SK-N-DZ (cell line): ENCODE measurements around the gene ZNHIT1. TPM values are rescaled to one million over a fixed set of nuclear protein-coding genes. Genes with fewer than 3 reads are reported as not detected.
A peak's percentile ranks its signal among the peaks of the same experiment; 100 is the strongest.

Source experiments
- DNase-seq: peaks from one replicate; pipeline ENCODE4 v3.0.0-alpha.2; 2015; ENCODE audit warnings: low spot score
- polyA plus RNA-seq, 2 experiments: library from polyadenylated mRNA; depleted of rRNA; stranded (reverse); fragments of >200 nt; gene quantifications; 2 replicates each; pipeline ENCODE4 v1.2.3, GENCODE V29; 2014

The ZNHIT1 gene
- 83.4 and 87.4 TPM in 2 replicates for polyA plus RNA-seq (2014; cell fraction: cytosol; rRNA removed)
- polyA plus RNA-seq (2014; cell fraction: nucleus; rRNA removed): 57.2 and 70.1 TPM in 2 replicates

- DNase-seq: peak; percentile 98
These were observed at the start of gene ZNHIT1, which contains the start of gene PLOD3 for GRCh38 chr7:101217388-101218235. Gene ZNHIT1, plus strand, starts transcription at chr7:101218165. Its CDS starts 31 bp downstream, at chr7:101218196. Gene PLOD3, minus strand, starts transcription at chr7:101217581. Its CDS starts 307 bp downstream, at chr7:101217274.

- no peak for DNase-seq
These were observed 49.4 kb upstream of the ZNHIT1 start for GRCh38 chr7:101168412-101169049.

GRCh38 chr7:101169110-101169837 lies 48.7 kb upstream of the ZNHIT1 start:
- DNase-seq: no peak

- DNase-seq: peak; percentile 57
These were observed 48.0 kb upstream of the ZNHIT1 start for GRCh38 chr7:101169838-101170551.

DNA sequence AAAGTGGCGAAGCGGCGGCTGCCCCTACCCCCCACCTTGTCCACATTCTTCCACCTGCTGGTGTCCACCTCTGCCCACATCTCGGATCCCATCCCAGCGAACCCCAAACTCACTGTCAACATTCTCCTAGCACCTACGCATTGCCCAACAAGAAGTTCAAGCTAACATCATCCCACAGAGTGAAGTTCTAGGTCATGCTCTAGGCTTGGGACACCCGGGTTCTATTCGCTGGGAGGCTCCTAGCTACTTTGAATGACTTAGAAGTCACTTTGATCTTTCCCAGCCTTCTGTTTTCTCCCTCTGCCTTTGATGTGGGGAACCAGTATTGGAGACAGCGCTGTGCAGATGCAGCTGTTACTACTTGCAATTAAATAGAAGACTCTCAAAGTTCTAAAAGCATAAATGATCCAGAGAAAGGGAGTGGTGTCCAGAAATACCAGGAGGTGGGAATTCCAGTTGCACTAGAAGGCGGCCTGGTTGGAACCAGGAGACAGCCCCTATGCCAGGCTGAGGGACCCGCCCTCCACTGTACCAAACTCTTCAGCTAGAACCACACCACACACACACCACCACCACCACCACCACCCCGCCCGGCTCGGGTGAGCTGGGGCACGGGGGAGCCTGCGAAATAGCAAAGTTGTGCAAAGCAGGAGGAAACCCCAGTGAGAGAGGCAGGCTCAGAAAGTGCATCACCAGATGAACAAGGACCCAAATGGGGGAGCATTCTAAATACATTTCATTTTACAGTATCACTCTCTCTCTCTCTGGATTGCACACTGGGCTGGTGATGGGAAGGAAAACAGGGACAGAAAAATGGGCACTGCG lies 47.1 kb upstream of the ZNHIT1 start:
- DNase-seq: no peak

DNA sequence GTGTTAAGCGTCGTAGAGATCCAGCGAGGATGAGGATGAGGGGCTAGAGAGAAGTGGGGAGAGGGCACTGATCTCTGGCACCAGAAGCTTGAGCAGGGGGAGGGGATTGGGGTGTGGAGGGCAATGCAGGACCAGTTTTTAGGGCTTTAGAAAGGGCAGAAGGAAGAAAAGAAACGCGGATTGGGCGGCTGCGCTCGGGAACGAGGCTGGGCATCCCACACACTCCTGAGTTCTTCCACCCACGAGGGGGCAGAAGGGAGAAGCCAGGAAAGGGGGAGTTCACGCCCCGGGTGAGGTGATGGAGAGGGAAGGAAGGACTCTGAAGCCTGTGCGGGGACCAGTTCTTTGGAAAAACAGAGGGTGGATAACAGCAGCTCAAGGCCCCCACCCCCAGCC lies 46.5 kb upstream of the ZNHIT1 start:
- DNase-seq: no peak

- no peak for DNase-seq
These were observed 45.7 kb upstream of the ZNHIT1 start for GRCh38 chr7:101172005-101172853.

DNA sequence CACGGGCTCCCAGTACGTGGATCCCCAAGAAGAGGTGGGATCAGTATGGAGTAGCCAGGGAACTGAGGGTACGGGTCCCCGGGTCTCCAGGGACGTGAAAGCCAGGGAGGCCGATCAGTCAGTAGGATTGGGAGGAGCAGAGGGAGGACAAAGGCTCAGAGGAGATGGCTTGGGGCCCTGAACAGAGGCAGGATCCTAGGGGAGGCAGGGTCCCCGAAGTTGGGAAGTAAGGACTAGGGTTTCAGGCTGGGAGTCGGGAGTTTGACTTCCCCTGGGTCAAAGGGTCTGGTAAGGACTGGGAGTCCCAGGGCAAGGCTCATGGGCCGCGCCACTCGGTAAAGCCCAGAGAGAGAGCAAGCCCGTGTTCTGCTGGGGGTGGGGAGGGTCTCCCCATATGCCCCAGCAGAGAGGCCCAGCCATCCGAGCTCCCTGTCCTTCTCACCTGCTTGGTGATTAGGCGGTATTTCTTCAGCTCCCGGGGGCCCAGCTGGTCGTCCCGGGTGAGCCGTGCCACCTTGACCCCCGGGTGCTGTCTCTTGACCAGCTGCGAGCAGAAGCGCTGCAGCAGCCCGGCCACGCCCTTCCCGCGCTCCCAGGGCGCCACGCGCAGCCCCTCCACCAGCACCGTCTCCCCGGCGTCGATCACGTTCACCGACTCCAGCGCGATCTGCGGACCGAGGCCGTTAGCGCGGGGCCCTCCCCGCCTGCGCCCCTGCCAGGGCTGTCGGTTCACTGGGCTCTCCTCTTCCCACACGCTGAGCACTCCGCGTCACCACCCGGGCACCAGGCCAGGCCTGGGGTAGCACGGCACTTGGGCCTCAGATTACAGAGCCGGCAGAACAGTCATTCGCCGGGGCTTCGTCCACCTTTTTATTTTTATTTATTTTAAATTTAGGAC lies 44.9 kb upstream of the ZNHIT1 start:
- no peak for DNase-seq

DNA sequence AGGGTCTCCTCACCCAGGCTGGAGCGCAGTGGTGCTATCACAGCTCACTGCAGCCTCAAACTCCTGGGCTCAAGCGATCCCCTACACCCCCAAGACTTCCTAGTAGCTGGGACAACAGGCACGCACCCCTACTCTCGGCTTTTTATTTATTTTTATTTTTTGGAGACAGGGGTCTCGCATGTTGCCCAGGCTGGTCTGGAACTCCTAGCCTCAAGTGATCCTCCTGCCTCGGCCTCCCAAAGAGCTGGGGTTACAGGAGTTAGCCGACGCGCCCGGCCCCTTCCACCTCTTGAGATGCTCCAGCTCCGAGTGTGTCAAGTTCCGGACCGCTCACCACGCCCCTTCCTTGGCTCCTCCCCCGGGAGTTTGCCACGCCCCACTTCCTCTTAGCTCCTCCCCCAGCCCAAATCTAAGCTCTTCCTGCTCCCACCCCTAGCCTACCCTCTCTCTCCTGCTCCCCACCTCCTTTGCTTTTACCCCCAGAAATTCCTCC lies 44.2 kb upstream of the ZNHIT1 start:
- no peak for DNase-seq

DNA sequence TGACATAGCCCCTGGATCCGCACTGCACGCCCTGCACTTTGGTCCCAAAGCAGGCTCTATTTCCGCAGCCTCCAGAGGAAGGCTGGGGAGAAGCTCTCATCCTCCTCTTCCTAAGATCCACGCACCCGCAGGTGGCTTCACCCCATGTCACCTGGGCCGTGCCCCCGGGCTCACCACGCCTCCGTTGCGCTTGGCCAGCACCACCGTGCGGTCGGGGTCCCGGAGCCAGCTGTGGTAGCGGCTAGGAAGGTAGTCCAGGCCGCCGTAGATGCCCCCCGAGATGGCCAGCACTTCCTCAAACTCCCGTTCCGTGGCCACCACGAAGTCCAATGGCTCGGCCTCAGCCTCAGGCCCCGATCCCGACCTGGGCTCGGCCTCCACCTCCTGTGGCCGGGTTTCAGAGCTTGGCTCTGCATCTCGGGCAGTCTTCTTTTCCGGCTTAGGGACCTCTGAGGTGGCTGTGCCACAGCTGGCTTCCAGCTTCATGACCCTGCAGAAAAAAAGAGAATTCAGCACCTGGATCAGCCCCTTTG lies 43.6 kb upstream of the ZNHIT1 start:
- no peak for DNase-seq

DNA sequence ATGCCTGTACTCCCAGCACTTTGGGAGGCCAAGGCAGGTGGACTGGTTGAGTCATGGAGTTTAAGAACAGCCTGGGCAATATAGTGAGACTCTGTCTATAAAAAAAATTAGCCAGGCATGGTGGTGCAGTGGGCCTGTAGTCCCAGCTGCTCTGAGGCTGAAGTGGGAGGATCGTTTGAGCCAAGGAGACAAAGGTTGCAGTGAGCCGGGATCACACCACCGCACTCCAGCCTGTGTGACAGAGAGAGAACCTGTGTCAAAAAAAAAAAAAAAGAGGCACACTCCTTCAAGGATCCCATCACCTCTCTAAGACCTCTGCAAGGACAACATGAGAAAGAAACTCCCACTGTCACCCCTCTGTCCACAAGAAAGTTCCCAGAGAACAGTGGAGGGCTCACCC lies 42.3 kb upstream of the ZNHIT1 start:
- DNase-seq: no peak

DNA sequence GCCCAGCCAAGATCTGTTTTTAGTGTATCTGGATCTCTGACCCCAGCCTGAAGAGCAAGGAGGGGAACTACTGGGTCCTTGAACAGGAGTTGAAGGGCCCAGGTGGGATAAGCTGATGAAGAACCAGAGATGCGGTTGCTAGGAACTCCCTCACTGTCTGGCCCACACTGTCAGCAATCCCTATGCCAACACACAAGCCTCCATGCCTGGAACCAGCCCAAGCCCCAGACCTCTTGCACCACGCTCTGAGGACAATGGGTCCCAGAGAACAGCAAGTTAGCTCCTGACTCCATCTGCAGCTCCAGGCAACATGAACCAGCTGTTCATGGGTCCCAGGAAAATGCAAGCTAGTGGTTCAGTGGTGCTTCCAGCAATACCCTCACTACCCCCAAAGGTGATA lies 40.3 kb upstream of the ZNHIT1 start:
- DNase-seq: no peak

DNA sequence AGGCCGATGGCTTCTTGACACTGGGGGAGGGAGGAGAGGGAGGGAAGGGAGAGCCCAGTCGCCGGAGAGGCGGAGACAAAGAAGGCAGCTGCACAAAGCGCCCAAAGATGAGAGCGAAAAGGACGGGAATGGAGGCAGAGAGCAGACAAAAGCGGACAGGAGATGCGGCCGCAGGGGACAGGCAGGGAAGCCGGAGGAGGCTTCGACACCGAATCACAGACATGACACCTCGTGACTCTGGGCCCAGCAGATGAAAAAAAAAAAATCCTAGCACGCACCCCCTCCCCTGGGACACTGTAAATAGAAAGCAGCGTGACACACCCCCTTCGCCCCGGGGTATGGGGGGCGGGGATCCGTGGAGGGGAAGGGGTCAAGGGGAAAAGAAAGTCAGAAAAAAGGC lies 38.8 kb upstream of the ZNHIT1 start:
- DNase-seq: no peak

DNA sequence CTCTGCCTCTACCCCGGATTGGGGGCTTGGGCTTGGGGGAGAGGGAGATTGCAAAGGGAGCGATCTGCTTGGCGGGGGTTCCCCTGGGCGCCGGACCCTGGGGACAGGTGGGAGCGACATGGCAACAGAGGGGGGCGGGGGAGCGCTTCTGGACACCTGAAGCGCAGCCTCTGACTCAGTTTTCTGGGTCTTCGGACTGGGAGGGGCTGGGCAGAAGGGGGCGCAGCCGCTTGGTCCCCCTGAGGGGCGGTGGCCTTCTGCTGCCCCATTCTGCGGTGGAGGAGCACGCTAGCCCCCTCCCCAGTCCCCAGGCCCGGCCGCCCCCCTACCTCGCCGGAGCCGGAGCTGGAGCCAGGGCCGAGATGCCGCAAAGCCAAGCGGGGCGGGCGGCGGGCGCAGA lies 38.3 kb upstream of the ZNHIT1 start:
- DNase-seq: no peak

GRCh38 chr7:101180130-101180755 lies 37.7 kb upstream of the ZNHIT1 start, which contains the start of gene NAT16:
Gene NAT16, minus strand, starts transcription at chr7:101180293. Its CDS starts 5,486 bp downstream, at chr7:101174807.
- DNase-seq: no peak

DNA sequence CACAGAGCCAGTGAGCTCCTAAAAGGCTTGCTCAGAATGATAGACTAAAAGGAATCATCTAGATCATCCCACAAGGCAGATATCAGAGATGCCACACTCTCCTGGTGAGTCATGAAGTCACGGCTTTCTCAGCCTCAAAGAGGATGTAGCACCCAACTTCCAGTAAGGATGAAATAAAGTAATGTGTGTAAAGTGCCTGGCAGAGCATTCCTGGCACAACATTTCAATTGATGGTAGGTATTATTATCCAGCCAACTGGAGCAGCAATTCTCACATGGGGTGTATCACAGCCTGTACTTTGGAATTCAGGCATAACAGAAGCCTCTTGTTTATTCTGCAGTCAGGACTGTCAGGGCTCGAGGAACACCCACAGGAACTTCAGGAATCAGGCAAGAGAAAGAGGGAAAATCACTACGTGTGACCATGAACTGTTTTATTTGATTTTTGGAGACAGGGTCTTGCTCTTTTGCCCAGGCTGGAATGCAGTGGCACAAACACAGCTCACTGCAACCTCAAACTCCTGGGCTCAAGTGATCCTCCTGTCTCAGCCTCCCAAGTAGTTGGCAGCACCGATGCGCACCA lies 32.6 kb upstream of the ZNHIT1 start:
- DNase-seq: no peak

DNA sequence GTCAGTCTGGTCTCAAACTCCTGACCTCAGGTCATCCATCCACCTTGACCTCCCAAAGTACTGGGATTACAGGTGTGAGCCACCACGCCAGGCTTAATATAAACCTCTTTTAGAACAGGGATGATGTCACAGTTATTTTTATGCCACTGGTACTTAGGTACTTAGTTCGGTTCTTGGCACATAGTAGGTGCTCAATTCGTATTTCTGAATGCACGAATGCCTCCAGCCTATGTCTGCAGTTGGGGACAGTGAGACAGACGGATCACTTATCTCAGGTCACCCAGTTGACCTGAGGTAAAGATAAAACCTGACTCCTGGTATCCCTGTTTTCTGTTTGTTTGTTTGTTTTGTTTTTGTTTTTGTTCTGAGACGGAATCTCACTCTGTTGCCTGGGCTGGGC lies 31.8 kb upstream of the ZNHIT1 start:
- no peak for DNase-seq
